ENCODE data around the gene TRAF2.

TRAF2 gene

DNA sequence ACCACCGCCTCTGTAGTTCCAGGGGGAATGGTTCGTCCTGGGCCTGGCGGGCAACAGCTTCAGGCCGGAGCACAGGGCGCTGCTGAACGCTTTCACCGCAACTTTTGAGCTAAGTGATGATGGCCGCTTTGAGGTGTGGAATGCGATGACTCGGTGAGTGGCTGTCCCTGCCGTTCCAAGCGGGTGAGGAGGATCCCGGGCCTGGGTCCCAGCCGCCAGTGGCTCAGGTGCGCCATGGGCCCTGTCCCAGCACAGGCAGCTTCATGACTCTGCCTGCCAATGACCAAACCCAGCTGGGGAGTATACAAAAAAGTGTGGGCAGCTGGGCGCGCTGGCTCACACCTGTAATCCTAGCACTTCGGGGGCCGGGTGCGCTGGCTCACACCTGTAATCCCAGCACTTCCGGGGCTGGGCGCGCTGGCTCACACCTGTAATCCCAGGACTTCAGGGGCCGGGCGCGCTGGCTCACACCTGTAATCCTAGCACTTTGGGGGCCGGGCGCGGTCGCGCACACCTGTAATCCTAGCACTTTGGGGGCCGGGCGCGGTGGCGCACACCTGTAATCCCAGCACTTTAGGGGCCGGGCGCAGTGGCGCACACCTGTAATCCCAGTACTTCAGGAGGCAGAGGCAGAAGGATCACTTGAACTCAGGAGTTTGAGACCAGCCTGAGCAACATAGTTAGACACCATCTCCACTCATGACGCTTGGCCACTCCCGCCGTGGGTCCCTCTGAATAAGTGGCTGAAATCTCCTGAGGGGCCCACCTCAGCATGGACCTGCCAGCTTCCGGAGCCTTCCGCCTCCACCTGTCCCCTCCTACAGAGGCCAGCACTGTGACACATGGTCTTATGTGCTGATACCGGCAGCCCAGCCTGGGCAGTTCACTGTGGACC lies 66.8 kb downstream of the TRAF2 start:
- DNase-seq, result no peak

DNA sequence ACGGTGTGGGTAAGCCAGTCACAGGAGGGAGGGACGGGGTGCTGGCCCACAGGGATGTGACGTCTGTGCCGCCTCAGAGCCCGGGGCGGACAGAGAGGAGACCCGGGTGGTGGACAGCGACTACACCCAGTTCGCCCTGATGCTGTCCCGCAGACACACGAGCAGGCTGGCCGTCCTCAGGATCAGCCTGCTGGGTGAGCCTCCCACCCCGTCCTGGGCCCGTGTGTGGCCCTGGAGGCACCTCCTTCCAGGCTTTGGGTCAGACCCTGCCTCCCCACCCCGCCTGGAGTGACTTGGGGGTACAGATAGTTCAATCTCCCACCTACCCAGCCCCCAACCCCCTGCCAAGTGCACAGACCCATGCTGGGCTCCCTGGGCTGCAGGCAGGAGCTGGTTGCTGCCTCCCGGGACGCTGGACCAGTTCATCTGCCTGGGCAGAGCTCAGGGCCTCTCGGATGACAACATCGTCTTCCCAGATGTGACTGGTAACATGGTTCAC lies 67.5 kb downstream of the TRAF2 start:
- DNase-seq, result no peak

DNA sequence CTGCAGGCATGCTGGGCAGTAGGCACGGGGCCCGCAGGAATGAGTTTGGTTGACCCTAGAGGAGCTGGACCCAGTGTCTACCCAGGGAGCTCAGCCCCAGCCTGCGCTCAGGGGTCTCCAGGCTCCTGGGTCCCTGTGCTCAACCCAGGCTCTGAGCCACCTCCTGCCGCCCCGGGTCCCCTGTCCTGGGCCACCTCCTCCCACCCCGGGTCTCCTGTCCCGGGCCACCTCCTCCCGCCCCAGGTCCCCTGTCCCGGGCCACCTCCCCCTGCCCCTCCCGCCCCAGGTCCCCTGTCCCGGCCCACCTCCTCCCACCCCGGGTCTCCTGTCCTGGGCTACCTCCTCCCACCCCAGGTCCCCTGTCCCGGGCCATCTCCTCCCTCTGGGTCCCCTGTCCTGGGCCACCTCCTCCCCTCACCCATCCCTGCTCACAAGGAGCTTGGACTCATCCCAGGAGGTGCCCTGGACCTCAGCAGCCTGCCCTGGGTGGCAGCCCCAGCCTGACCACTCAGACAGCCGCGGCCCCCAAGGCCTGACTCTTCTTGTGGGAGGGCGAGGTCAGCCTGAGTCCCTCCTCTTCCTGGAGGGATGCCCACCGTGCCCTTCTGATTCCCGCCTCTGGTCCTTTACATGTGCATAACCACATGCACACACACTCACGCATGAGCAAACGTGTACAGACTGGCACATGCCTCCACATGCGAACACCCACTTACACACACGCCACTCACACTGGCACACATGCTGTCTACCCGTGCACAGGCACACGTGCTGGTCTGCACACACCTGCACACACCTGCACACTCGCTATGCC lies 68.2 kb downstream of the TRAF2 start:
- DNase-seq, result no peak

DNA sequence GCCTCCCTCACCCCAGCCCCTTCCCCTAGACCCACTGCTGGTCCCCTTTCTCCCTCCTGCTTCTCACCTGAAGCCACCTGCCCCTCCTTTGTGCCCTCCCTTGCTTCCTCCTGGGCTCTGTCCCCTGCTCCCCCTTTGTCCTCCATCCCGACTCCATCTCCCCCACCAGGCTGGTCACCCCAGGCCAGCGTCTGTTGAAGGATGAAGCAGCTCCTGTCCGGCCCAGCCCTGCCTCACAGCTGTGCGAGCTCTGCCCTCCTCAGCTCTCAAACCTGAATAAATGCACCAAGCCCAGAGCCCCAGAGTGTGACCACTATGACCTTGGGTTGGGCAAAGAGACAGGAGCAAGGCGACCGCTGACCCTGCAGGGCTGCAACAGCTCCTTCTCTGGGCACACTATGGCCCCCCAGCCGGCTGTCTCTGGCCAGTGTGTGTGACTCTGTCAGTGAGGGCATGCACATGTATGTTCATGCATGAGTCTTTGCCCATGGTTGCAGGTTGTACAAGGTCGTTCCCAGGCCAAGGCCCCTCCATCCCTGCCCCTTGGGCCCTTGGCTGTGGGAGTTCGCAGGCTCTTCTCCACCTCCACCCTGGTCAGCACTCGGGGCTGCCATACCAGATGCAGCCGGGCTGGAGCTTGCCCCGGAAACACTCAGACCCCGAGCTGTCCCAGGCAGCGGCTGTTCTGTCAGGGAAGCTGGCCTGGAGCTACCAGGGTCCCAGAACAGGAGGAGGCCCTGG lies 69.1 kb downstream of the TRAF2 start:
- no peak for DNase-seq

DNA sequence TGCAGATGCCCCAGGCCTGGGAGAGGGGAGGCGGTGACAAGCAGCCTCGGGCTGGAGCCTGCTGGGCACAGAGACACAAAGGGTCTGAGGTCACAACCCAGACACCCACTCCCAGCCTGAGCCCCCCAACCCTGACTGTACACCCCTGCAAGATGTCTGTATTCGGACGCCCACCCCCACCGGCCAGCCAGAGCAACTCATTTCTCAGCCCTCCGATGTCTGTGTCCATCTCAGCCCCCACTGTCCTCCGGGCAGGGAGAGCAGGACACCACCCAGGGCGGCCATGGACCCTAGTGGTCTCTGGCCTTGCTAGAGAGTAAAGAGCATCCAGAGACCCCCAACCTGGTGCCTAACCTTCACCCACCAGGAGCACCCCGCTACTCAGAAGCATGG lies 69.6 kb downstream of the TRAF2 start:
- no peak for DNase-seq

DNA sequence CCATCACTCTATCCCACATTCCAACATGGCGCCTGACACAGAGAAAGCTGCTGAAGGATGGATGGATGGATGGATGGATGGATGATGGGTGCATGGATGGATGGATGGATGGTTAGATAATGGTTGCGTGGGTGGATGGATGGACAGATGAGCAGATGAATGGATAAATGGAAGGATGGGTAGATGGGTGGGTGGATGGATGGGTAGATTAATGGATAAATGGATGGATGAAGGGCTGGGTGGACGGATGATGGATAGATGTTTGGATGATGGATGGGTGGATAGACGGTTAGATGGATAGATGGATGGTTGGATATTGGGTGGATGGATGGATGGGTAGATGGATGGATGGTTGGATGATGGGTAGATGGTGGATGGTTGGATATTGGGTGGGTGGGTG lies 70.3 kb downstream of the TRAF2 start:
- DNase-seq, result no peak

DNA sequence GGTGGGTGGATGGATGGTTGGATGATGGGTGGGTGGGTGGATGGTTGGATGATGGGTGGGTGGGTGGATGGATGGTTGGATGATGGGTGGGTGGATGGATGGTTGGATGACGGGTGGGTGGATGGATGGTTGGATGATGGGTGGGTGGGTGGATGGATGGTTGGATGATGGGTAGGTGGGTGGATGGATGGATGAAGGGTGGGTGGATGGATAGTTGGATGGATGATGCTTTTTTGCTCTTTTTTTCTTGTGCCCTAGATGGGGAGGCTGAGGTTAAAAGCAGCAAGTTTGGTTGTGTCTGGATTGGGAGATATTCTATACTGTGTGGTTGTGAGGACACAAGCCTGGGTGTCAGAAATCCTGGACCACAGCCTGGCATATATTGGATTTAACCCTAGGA lies 71.1 kb downstream of the TRAF2 start:
- no peak for DNase-seq

DNA sequence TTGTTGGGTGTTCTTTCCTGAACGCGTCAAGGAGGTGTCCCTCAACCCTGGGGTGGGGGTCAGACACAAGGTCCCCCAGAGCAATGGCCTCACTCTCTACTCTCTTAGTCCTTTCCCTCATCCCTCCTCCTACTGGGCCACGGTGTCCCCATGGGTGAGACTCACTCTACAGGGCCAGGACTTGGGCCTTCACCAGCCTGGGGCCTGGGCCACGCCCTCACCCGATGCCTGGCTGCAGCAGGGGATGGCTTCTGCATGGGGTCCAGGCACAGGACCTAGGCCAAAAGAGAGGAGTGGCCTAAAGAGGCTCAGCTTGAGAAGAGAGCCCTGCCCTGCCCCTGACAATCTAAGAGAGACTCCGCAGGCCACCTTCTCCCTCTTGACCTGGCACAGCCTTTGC lies 71.6 kb downstream of the TRAF2 start:
- no peak for DNase-seq

DNA sequence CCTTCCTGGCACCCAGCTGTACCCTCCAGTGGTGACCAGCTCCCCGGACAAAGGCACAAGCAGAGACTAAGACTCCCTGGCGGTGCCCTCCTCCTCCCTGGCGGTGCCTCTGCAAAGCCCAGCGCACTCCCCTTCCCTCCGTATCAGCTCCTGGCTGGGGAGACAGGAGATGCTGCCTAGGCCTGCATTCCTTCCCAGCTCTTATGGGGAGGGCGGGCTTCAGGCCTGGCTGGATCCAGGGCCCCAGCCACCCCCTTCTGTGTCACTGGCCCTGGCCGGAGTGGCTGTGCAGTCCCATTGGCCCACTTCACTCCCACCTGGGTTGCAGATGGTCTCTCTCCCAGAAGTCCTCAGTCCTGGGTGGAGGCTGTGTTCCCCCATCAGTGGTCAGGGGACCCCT lies 72.2 kb downstream of the TRAF2 start:
- DNase-seq, result no peak

DNA sequence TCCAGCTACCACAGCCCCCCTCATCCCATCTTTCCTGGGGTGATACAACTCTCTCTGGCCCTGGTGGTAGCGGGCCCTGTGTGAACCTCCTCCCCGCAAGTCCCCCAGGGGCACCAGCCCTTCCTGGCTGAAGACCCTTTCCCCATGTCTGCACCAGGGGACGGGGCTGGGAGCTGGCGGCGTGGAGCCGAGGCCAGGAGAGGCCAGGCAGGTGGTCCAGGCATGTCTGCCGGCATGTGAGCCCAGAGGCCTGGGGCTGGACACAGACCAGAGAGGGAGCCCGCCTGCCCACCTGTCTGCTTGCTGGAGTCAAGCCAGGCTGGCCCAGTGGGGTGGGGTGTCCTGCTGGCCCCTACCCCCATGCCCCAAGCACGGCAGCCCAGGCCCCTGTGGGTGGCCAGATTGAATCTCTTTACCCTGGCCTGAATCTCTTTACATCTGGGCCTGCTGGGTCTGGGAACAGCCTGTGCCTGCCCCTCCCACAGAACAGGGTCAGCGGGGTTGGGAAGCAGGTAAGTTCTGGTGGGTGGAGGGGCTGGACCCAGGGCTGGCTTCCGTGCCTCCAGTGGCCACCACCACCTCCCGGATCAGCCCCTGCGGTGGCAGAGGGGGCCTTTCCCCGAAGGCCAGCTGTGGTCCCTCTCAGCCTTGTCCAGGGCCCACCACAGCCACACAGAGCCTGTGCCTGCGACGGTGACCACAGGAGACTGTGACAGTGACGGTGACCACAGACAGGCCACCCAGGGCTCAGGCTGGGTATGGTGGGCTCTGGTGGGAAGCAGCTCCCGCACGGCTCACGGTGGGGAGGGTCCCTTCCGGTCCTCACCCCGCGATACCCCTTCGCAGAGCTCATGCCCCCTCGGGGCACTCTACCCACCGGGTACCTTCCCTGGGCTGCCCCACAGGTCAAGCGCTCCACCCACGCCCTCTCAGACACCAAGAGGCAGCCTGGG lies 72.9 kb downstream of the TRAF2 start:
- DNase-seq, result no peak

DNA sequence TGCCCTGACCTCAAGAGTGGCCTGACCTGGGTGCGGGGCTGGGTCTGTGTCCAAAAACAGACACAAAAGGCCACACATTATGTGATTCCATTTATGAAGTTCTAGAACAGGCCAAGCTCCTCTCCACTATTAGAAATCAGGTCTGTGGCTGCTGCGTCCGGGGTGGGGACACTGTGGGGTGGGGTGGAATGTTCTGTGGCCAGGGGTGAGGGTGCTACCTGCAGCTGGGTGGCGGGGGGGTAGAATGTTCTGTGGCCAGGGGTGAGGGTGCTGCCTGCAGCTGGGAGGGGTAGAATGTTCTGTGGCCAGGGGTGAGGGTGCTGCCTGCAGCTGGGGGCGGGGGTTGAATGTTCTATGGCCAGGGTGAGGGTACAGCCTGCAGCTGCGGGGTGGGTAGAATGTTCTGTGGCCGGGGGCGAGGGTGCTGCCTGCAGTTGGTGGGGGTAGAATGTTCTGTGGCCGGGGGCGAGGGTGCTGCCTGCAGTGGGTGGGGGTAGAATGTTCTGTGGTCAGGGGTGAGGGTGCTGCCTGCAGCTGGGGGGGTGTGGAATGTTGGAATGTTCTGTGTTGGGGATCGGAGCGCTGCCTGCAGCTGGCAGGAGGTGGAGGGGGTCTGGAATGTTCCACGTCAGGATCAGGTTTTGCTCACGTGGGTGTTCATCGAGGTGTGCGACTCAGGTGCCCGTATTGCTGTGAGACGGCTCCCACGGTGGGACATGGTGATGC lies 74.1 kb downstream of the TRAF2 start:
- no peak for DNase-seq

DNA sequence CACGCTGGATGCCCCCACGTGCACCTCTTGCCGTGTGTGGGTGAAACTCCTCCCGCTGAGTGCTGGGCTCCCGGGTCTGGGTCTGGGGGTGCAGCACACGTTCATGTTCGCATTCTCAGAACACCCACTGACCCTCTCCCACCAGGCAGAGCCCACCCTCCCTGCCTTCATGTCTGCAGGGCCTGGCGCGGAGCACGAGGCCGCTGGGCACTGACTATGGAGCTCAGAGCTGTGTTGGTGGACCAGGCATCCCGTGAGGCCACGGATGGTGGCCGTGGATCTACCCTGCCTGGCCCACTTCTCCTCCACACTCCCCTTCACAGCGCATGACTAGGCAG lies 74.6 kb downstream of the TRAF2 start:
- no peak for DNase-seq

DNA sequence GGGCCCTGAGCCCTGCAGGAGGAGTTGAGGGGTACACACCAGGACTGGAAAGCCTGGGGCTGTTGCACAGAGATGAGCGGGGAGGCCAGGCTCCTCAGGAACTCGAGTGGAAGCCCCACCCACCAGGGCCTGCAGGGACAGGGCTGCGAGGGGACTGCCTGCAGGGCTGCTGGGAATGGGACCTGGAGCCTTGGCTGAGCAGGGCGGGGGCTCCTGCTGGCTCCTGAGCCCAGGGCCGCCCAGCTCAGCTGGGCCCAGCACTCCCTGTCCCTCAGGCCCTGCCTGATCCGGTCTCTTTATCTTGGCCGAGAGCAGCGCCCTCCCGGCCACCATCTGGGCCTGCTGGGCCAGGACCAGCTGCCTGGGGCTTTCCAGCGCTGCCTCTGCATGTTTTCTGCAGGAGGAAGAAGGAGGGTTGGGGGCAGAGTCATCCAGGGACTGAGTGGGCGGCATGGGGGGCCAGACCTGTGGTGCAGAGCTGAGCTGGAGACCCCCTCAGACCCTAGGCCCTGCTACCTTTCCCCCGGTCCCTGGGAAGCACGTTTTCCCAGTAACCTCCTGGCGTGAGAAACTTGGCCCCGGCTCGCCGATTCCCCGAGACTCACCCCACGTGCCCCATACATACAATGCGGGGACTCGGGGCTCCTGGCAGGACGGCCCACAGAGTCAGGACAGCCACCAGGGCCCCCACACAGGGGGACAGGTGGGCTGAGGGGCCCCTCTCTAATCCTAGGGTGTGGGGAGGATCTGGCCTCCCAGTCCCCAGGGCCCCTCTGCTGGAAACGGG lies 75.2 kb downstream of the TRAF2 start:
- no peak for DNase-seq

DNA sequence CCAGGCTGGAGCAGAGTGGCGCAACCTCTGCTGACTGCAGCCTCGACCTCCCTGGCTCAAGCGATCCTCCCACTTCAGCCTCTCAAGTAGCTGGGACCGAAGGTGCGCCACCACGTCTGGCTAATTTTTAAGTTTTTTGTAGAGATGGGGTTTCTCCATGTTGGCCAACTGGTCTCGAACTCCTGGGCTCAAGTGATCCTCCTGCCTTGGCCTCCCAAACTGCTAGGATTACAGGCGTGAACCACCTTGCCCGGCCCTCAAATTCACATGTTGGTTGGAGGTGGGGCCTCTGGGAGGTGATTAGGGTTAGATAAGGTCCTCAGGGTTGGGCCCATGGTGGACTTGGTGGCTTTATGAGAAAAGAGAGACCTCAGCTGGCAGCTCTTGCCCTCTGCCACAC lies 75.8 kb downstream of the TRAF2 start:
- DNase-seq, result no peak

DNA sequence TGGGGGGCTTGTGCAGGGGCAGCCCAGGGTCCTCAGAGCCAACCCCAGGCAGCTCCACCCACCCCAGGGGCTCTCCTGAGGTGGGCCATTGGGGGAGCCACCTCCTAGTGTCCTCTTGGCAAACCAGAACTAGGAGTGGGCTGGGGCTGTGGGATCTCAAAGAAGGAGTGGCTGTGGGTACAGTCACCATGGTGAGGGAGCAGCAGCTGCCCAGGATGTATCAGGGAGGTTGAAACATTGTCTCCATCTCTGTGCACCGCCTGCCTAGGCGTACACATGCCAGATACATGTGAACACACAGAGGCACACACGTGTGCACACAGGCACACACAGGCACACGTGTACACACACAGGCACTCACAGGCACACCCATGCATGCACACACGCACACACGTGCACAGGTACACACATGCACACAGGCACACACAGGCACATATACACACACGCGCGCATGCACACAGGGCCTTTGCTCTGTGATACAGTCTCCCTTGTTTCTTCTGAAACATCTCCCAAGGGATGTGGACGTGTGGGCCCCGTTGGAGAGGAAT lies 76.5 kb downstream of the TRAF2 start:
- DNase-seq, result no peak

DNA sequence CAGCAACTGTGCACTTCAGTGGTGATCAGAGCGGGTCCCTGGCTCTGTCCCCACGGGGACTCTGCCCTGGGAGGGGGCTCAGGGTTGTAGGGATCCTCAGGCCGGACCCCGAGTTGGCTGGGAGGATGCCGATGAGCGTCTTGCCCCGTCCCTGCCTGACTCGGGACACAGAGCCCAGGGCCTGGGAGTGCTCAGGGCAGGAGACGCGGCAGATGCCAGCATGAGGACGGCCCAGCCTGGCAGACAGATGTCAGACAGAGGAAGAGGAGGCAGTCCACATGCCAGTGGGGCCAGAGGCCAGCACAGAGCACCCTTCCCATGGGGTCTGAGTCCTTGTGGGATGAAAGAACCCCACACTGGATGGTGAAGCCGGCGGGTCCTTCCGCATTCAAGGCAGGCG lies 77.0 kb downstream of the TRAF2 start:
- no peak for DNase-seq

DNA sequence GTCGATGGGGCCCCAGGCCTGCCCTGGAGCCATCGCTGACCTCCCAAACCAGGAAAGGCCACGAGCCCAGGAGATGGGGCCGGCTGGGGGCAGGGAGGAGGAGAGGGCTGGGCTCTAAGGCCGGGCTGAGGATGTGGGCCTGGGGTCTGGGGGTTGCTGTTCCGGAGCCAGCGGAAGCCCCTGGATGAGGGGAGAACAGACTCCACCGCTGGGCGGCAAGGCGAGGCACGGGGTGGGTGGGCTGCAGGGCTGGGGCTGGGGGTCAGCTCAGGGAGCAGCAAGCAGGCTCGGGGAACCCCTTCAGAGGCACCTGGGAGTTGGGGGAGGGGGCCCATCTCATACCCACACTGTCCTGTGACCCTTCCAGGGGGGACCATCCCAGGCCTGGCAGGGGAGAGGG lies 77.4 kb downstream of the TRAF2 start:
- no peak for DNase-seq

DNA sequence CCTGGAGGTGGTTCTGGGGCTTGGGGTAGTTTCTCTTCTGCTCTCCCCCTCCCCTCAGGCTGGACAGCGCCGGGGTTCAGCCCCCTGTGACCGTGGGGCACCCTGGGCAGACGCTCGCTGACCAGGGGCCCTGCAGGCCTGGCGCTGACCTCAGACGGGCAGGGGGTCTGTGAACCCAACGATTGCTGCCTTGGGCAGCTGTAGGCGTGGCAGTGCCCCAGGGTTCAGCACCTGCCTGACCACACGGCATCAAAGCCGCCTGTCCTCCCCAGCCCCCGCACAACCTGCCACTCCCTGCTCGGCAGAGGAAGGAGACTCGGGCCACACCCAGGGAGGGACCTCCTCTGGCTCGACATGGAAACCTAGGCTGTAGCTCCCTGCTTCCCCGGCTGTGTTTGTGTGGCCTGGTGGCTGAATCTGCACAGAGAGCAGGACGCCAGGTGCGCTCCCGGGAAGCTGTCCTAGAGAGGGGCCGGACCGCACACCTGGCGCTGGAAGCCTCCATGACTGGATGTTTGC lies 77.9 kb downstream of the TRAF2 start:
- DNase-seq, result no peak

DNA sequence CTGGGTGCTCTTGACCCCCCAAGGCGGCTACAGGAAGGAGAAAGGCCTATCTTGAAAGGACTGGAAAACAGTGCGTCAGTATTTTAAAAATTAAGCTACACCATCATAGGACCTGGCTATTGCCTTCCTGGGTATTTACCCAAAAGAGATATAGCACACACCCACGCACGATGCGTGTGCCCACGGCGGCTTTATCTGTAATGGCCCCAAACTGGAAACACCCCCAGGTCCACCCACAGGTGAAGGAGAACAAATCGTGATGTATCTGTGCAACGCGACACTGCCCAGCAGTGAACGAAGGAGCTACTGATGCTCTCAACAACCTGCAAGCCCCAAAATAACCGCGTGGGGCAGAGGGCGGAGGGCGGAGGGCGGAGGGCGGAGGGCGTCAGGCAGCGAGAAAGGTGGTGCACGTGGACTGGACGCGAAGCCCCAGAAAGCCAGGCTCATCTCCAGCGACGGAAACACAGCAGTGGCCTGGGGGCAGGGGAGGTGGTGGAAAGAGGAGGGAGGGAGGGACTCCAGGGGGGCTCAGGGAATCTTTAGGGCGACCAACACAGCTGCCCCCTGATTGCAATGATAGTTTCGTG lies 78.6 kb downstream of the TRAF2 start:
- DNase-seq, result no peak
